GM19463 (cell line): Measurements from ENCODE around the gene GSC.
"Not testable (repeated sequence)": the region's sequence is repeated elsewhere in the genome, so short reads cannot be mapped to it uniquely, and the experiment has no call there.

ENCODE experiments used
- ATAC-seq: cut with Tn5 transposase; IDR thresholded peaks from one replicate; pipeline ENCODE4 v1.9.1; 2021; ENCODE audit warnings: mild to moderate bottlenecking, moderate library complexity; ENCODE audit not compliant: unreplicated experiment

The GSC gene

GRCh38 chr14:94747739-94748138 lies 22.2 kb downstream of the GSC start:
- ATAC-seq, result no peak

DNA sequence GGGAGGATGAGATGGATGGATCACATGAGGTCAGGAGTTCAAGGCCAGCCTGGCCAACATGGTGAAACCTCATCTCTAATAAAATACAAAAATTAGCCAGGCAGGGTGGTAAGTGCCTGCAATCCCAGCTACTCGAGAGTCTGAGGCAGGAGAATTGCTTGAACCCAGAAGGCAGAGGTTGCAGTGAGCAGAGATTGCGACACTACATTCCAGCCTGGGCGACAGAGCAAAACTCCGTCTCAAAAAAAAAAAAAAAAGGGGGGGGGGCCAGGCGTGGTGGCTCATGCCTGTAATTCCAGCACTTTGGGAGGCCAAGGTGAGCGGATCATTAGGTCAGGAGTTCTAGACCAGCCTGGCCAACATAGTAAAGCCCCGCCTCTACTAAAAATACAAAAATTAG lies 22.8 kb downstream of the GSC start:
- ATAC-seq, result not testable (repeated sequence)

DNA sequence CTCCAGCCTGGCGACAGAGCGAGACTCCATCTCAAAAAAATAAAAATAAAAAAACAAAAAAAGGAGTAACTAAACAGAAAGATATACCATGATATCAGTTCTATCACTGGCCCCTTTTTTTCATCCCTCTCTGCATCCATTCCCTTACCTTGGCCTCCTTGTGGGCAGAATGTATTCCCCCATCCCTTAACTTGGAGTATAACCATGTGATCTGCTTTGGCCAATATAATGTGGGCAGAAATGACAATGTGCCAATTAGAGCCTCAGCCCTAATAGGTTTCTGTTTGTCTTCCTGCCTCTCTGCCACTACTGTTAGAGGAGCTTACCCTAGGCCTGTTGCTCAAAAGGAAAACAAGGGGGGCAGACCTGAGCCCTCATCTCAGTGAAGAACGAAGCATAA lies 23.8 kb downstream of the GSC start:
- ATAC-seq, result no peak

- ATAC-seq, result no peak
Observed at GRCh38 chr14:94738751-94739150, 31.2 kb downstream of the GSC start.

DNA sequence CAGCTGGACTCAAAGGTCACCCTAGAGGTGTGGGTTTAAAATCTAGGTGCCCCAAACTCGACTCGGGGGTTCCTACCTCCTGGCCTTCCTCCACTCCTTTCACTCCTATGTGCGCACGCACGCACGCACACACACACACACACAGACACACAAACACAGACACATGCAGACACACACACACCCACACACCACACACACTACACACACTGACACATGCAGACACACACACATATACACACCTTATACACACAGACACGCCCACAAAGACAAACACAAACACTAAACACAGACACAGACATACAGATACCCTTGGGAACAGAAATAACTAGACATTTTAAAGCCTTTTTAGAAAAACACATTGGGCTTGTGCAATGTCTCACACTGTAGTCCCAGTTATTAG lies 31.8 kb downstream of the GSC start:
- ATAC-seq, result no peak

DNA sequence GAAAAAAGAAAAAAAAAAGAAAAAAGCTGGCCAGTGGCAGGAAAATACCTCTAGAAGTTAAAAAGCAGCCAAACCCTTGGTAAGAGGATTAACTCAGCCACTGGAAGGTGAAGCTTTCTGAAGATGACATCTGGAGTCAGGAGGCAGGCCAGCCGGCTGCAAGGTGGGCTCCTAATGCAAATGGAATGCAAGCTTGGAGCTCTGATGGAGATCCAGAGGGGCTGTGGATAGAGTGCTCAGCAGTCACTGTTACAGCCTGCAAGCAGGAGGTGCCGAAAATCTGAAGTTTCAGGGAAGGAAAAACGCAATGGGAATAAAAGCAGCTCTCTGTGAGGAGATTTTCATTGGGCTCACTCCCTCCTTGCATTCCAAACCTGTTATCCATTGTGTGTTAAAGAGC lies 41.0 kb downstream of the GSC start:
- no peak for ATAC-seq

GRCh38 chr14:94728440-94728839 lies 41.5 kb downstream of the GSC start:
- ATAC-seq, result not testable (repeated sequence)

- not testable (repeated sequence) for ATAC-seq
Observed at GRCh38 chr14:94726649-94727048, 43.3 kb downstream of the GSC start.

DNA sequence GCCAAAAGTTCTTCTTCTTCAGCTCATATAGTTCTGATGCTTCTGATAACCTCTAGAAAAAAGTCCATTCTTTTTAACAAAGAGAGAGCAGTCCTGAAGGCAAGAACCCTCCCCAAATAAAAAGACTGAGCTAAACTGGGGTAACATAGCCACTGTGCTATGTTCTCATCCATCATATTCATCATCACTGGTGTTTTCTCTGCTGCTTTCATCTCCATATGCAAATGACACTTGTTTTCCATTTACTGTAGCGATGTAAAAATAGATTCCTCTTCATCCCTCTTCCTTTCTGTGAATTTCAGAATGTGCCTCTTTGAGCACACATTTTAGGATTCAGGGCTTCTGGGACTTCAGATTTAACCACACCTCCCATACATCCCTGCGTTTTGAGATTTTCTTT lies 44.9 kb downstream of the GSC start:
- ATAC-seq, result no peak

DNA sequence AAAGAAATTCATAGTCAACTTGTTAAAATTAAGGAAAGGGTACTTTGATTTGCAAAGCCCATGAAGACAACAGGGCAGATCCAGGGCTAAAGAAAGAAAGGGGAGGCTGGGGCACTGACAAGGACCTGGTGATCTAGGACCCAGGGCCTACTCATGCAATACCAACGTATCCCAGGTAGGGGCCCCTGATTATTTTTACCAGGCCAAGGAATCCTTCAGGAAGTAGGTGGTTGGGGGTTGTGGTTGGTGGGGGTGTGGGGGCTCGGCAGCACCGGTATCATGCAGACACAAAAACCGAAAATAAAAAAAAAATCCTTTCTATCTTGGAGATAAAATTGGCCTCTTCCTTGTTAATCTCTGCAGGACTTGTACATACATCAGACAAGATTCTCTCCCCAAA lies 47.5 kb downstream of the GSC start:
- ATAC-seq, result no peak
